ENCODE data around the gene MBD2.

MBD2 gene

GRCh38 chr18:54247511-54248175, 23.2 kb upstream of the MBD2 start:
- H3K36me3 Mint-ChIP-seq (ENCODE audit: low read depth): no peaks in the 10 kb centered on the region
- H3K4me1 Mint-ChIP-seq (ENCODE audit: low read depth): peaks cover 16% of the 10 kb centered on the region
- no peak for DNase-seq (ENCODE audit: low spot score)
- H3K27ac Mint-ChIP-seq: no peak overlapping the region
- H3K4me3 Mint-ChIP-seq: no peak overlapping the region
- no peaks in the 10 kb centered on the region for H3K9me3 Mint-ChIP-seq
- H3K27me3 Mint-ChIP-seq (ENCODE audit: low read depth): no peaks in the 10 kb centered on the region

- no peak overlapping the region for H3K4me3 Mint-ChIP-seq
These were observed 17.9 kb upstream of the MBD2 start for GRCh38 chr18:54242327-54242726.

GRCh38 chr18:54241483-54241882, 17.0 kb upstream of the MBD2 start:
- no peaks in the 10 kb centered on the region for H3K9me3 Mint-ChIP-seq
- DNase-seq (ENCODE audit: low spot score): no peak
- H3K27ac Mint-ChIP-seq: no peak overlapping the region
- H3K4me3 Mint-ChIP-seq: no peak overlapping the region
- no peaks in the 10 kb centered on the region for H3K4me1 Mint-ChIP-seq (ENCODE audit: low read depth)
- peaks cover 7% of the 10 kb centered on the region for H3K27me3 Mint-ChIP-seq (ENCODE audit: low read depth)
- H3K36me3 Mint-ChIP-seq (ENCODE audit: low read depth): no peaks in the 10 kb centered on the region

More at GRCh38 chr18:54242327-54242726, 17.9 kb upstream of the MBD2 start:
- Mint-ChIP-seq H3K9me3 (no peaks in the 10 kb centered on the region), H3K27ac (no peak overlapping the region), H3K36me3 (ENCODE audit: low read depth) (no peaks in the 10 kb centered on the region), H3K4me1 (ENCODE audit: low read depth) (peaks cover 3% of the 10 kb centered on the region), H3K27me3 (ENCODE audit: low read depth) (peaks cover 4% of the 10 kb centered on the region)
- no peak for DNase-seq (ENCODE audit: low spot score)

GRCh38 chr18:54240629-54241107, 16.2 kb upstream of the MBD2 start:
- Mint-ChIP-seq H3K9me3 (no peaks in the 10 kb centered on the region), H3K36me3 (ENCODE audit: low read depth) (no peaks in the 10 kb centered on the region), H3K4me3 (no peak overlapping the region), H3K27me3 (ENCODE audit: low read depth) (peaks cover 13% of the 10 kb centered on the region), H3K4me1 (ENCODE audit: low read depth) (no peaks in the 10 kb centered on the region), H3K27ac (no peak overlapping the region)
- no peak for DNase-seq (ENCODE audit: low spot score)

- Mint-ChIP-seq H3K27me3 (ENCODE audit: low read depth) (peaks cover 13% of the 10 kb centered on the region), H3K4me3 (no peak overlapping the region), H3K4me1 (ENCODE audit: low read depth) (no peaks in the 10 kb centered on the region), H3K27ac (no peak overlapping the region), H3K36me3 (ENCODE audit: low read depth) (no peaks in the 10 kb centered on the region), H3K9me3 (no peaks in the 10 kb centered on the region)
- DNase-seq (ENCODE audit: low spot score): no peak
These were observed 15.1 kb upstream of the MBD2 start for GRCh38 chr18:54239601-54240000.

- Mint-ChIP-seq H3K27me3 (ENCODE audit: low read depth) (peaks cover 13% of the 10 kb centered on the region), H3K4me1 (ENCODE audit: low read depth) (no peaks in the 10 kb centered on the region), H3K27ac (no peak overlapping the region), H3K36me3 (ENCODE audit: low read depth) (no peaks in the 10 kb centered on the region), H3K9me3 (no peaks in the 10 kb centered on the region), H3K4me3 (no peak overlapping the region)
- no peak for DNase-seq (ENCODE audit: low spot score)
These were observed 14.6 kb upstream of the MBD2 start for GRCh38 chr18:54239091-54239490.

GRCh38 chr18:54238173-54238936, 13.9 kb upstream of the MBD2 start:
- no peak overlapping the region for H3K4me3 Mint-ChIP-seq
- no peaks in the 10 kb centered on the region for H3K4me1 Mint-ChIP-seq (ENCODE audit: low read depth)
- peaks cover 13% of the 10 kb centered on the region for H3K27me3 Mint-ChIP-seq (ENCODE audit: low read depth)
- no peaks in the 10 kb centered on the region for H3K36me3 Mint-ChIP-seq (ENCODE audit: low read depth)
- no peak for DNase-seq (ENCODE audit: low spot score)
- no peaks in the 10 kb centered on the region for H3K9me3 Mint-ChIP-seq
- no peak overlapping the region for H3K27ac Mint-ChIP-seq

GRCh38 chr18:54235871-54236270, 11.4 kb upstream of the MBD2 start:
- no peaks in the 10 kb centered on the region for H3K36me3 Mint-ChIP-seq (ENCODE audit: low read depth)
- H3K9me3 Mint-ChIP-seq: no peaks in the 10 kb centered on the region
- no peak for DNase-seq (ENCODE audit: low spot score)
- H3K27ac Mint-ChIP-seq: no peak overlapping the region
- H3K4me1 Mint-ChIP-seq (ENCODE audit: low read depth): no peaks in the 10 kb centered on the region
- no peak overlapping the region for H3K4me3 Mint-ChIP-seq
- peaks cover 13% of the 10 kb centered on the region for H3K27me3 Mint-ChIP-seq (ENCODE audit: low read depth)

GRCh38 chr18:54233747-54234146, 9.3 kb upstream of the MBD2 start:
- Mint-ChIP-seq H3K27ac (no peak overlapping the region), H3K36me3 (ENCODE audit: low read depth) (no peaks in the 10 kb centered on the region), H3K4me1 (ENCODE audit: low read depth) (peaks cover 7% of the 10 kb centered on the region)

GRCh38 chr18:54233228-54233625, 8.8 kb upstream of the MBD2 start:
- peaks cover 8% of the 10 kb centered on the region for H3K4me1 Mint-ChIP-seq (ENCODE audit: low read depth)

More at GRCh38 chr18:54233747-54234146, 9.3 kb upstream of the MBD2 start:
- DNase-seq (ENCODE audit: low spot score): no peak
- Mint-ChIP-seq H3K4me3 (no peak overlapping the region), H3K9me3 (no peaks in the 10 kb centered on the region), H3K27me3 (ENCODE audit: low read depth) (peaks cover 13% of the 10 kb centered on the region)

GRCh38 chr18:54232485-54233227, 8.2 kb upstream of the MBD2 start:
- Mint-ChIP-seq H3K36me3 (ENCODE audit: low read depth) (no peaks in the 10 kb centered on the region), H3K27me3 (ENCODE audit: low read depth) (peaks cover 12% of the 10 kb centered on the region), H3K9me3 (no peaks in the 10 kb centered on the region), H3K27ac (no peak overlapping the region), H3K4me3 (no peak overlapping the region), H3K4me1 (ENCODE audit: low read depth) (peaks cover 8% of the 10 kb centered on the region)
- DNase-seq (ENCODE audit: low spot score): no peak

More at GRCh38 chr18:54233228-54233625, 8.8 kb upstream of the MBD2 start:
- Mint-ChIP-seq H3K27ac (no peak overlapping the region), H3K4me3 (no peak overlapping the region), H3K36me3 (ENCODE audit: low read depth) (no peaks in the 10 kb centered on the region), H3K27me3 (ENCODE audit: low read depth) (peaks cover 13% of the 10 kb centered on the region), H3K9me3 (no peaks in the 10 kb centered on the region)
- no peak for DNase-seq (ENCODE audit: low spot score)

- Mint-ChIP-seq H3K27ac (peak overlapping the region; percentile 47), H3K4me3 (no peak overlapping the region), H3K4me1 (ENCODE audit: low read depth) (peaks cover 13% of the 10 kb centered on the region), H3K36me3 (ENCODE audit: low read depth) (no peaks in the 10 kb centered on the region), H3K27me3 (ENCODE audit: low read depth) (no peaks in the 10 kb centered on the region), H3K9me3 (no peaks in the 10 kb centered on the region)
- DNase-seq (ENCODE audit: low spot score): peak; percentile 40
These were observed 5.1 kb upstream of the MBD2 start for GRCh38 chr18:54229421-54230059.

- H3K9me3 Mint-ChIP-seq: no peaks in the 10 kb centered on the region
- H3K27ac Mint-ChIP-seq: no peak overlapping the region
- no peak overlapping the region for H3K4me3 Mint-ChIP-seq
- H3K27me3 Mint-ChIP-seq (ENCODE audit: low read depth): no peaks in the 10 kb centered on the region
- no peak for DNase-seq (ENCODE audit: low spot score)
- no peaks in the 10 kb centered on the region for H3K36me3 Mint-ChIP-seq (ENCODE audit: low read depth)
- H3K4me1 Mint-ChIP-seq (ENCODE audit: low read depth): peaks cover 13% of the 10 kb centered on the region
These were observed 3.9 kb upstream of the MBD2 start for GRCh38 chr18:54228364-54228763.

All from T-helper 2 cell treated with Interferon-gamma antibody and Interleukin-4, amounts not matched to agents 5 μg/mL and 100 μg/mL, for 36 hours (primary cell).